Measurements from ENCODE around the gene GTPBP8. TPM values are rescaled to one million over a fixed set of nuclear protein-coding genes. Genes with fewer than 3 reads are reported as not detected.

Gene GTPBP8
- total RNA-seq, 1 experiment from 2014 or later, result 16.4 TPM

DNA sequence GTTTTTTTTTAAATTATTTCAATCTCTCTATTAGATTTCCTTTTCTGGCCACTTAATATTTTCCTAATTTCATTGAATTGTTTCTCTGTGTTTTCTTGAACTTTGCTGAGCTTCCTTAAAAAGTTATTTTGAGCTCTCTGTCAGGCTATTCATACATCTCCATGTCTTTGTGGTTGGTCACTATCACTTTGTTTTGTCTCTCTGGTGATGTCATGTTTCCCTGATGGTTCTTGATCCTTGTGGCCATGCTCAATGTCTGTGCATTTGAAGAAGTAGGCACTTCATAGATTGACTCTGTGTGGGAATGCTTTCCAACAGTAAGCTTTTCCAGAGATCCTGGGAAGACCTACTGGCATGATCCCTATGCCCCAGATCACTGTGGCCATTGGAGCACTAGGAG lies 34.4 kb upstream of the GTPBP8 start:
- TF ChIP-seq POLR2AphosphoS5 (IDR thresholded peaks at IDR 0.05; ENCODE audit: low read depth, low read length) (no peak), EGR1 (IDR thresholded peaks at IDR 0.05; ENCODE audit: low read depth) (no peak), FOSL1 (IDR thresholded peaks at IDR 0.05; ENCODE audit: low read depth) (no peak), POLR2A (IDR thresholded peaks at IDR 0.05; ENCODE audit: borderline replicate concordance, extremely low read depth, insufficient read depth, insufficient read length) (no peak), ZNF274 (IDR thresholded peaks at IDR 0.05; ENCODE audit: low read depth, low read length) (no peak), ZFX (IDR thresholded peaks at IDR 0.05) (no peak), CEBPB (IDR thresholded peaks at IDR 0.05; ENCODE audit: low read depth) (no peak), ELF1 (IDR thresholded peaks at IDR 0.05; ENCODE audit: borderline replicate concordance, low read depth) (no peak), SP1 (IDR thresholded peaks at IDR 0.05; ENCODE audit: low read depth) (no peak), YY1 (IDR thresholded peaks at IDR 0.05; ENCODE audit: extremely low read depth, insufficient replicate concordance, low read depth, low read length) (no peak), RAD21 (IDR thresholded peaks at IDR 0.05; ENCODE audit: low read depth) (no peak), JUND (IDR thresholded peaks at IDR 0.05) (no peak), EZH2phosphoT487 (IDR thresholded peaks at IDR 0.05; ENCODE audit: borderline replicate concordance) (no peak), TCF7L2 (IDR thresholded peaks at IDR 0.05; ENCODE audit: borderline replicate concordance, extremely low read depth, insufficient read depth, insufficient read length) (no peak)
- TF ChIP-seq, protein P1, sequence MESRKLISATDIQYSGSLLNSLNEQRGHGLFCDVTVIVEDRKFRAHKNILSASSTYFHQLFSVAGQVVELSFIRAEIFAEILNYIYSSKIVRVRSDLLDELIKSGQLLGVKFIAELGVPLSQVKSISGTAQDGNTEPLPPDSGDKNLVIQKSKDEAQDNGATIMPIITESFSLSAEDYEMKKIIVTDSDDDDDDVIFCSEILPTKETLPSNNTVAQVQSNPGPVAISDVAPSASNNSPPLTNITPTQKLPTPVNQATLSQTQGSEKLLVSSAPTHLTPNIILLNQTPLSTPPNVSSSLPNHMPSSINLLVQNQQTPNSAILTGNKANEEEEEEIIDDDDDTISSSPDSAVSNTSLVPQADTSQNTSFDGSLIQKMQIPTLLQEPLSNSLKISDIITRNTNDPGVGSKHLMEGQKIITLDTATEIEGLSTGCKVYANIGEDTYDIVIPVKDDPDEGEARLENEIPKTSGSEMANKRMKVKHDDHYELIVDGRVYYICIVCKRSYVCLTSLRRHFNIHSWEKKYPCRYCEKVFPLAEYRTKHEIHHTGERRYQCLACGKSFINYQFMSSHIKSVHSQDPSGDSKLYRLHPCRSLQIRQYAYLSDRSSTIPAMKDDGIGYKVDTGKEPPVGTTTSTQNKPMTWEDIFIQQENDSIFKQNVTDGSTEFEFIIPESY (IDR thresholded peaks at IDR 0.05; ENCODE audit: extremely low read depth, insufficient replicate concordance, low read length), result no peak
- TF ChIP-seq, protein P2, sequence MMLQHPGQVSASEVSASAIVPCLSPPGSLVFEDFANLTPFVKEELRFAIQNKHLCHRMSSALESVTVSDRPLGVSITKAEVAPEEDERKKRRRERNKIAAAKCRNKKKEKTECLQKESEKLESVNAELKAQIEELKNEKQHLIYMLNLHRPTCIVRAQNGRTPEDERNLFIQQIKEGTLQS (IDR thresholded peaks at IDR 0.05), result no peak
- RAD21 ChIA-PET (ENCODE audit: low non-redundant PET in 1 of 2, low total read pairs in 2 of 2, uncharacterized antibody in 2 of 2, unreplicated experiment in 2 of 2), result no interaction called here
- Histone ChIP-seq H3K36me3 (ENCODE audit: control insufficient read depth in 1 of 2, insufficient read depth in 2 of 2, low read length in 2 of 2) (no peaks in the 10 kb centered on the region), H4K20me1 (ENCODE audit: insufficient read depth) (no peaks in the 10 kb centered on the region), H3K27ac (ENCODE audit: low read depth, low read length) (no peak overlapping the region), H3K4me1 (ENCODE audit: control insufficient read depth in 1 of 2, insufficient read depth in 2 of 2, low read length in 2 of 2) (no peaks in the 10 kb centered on the region), H3K79me2 (ENCODE audit: insufficient read depth, low read length) (no peaks in the 10 kb centered on the region), H3K27me3 (ENCODE audit: insufficient read depth, low read length) (no peaks in the 10 kb centered on the region), H3K9ac (ENCODE audit: low read length) (no peak overlapping the region), H2AFZ (ENCODE audit: low read depth, low read length, poor library complexity, severe bottlenecking) (no peak overlapping the region), H3K9me2 (ENCODE audit: insufficient read depth) (no peaks in the 10 kb centered on the region), H3K4me3 (replicated peaks in 1 of 2; ENCODE audit: low read depth in 1 of 2, low read length in 2 of 2) (no peak overlapping the region), H3K4me2 (ENCODE audit: low read length) (no peak overlapping the region), H3K9me3 (ENCODE audit: control insufficient read depth in 1 of 2, insufficient read depth in 1 of 2, low read depth in 1 of 2, low read length in 2 of 2) (no peaks in the 10 kb centered on the region)
- CTCF ChIA-PET, result no interaction called here
- POLR2A ChIA-PET, result no interaction called here
- BruUV-seq (replicated peaks), result no TSS peak
- ATAC-seq (no peak), DNase-seq (ENCODE audit: low read depth, low spot score) (no peak)
- intact Hi-C loops (cut with micrococcal nuclease), result no loop called here

Data from HCT116 (cell line).